B cell (primary cell): Measurements from ENCODE around the gene IP6K2. TPM values are rescaled to one million over a fixed set of nuclear protein-coding genes. Genes with fewer than 3 reads are reported as not detected.

Source experiments
- ATAC-seq: fragments of 200-7000 bp; cut with Tn5 transposase; one replicate; pipeline ENCODE4 v1.10.0; 2021; ENCODE audit warnings: low read depth, mild to moderate bottlenecking, moderate number of reproducible peaks, moderate library complexity
- CTCF ChIA-PET: fragments of 350-600 bp; sonication (Branson Sonifier 250); formaldehyde crosslinking; loops from one replicate; lab custom pipeline; 2021; ENCODE audit warnings: antibody characterized with exemption, inconsistent platforms; lab: Charles Lee
- POLR2A ChIA-PET: fragments of 350-600 bp; sonication (Branson Sonifier 250); formaldehyde crosslinking; loops from one replicate; lab custom pipeline; 2021; ENCODE audit warnings: antibody characterized with exemption; lab: Charles Lee
- DNase-seq: peaks from one replicate; pipeline ENCODE4 v3.0.0; 2013
- H2AFZ ChIP-seq: 2 replicates; pipeline ENCODE4 v1.6.1; 2012; ENCODE audit warnings: mild to moderate bottlenecking, low read depth, low read length; ENCODE audit not compliant: insufficient read depth, poor library complexity, severe bottlenecking
- H3K27ac ChIP-seq, 2 donors: 1 replicate in 1 of 2; 2 replicates in 1 of 2; pipeline ENCODE4 v1.5.1; 2012 to 2013; ENCODE audit warnings: low read length in 2 of 2, mild to moderate bottlenecking in 2 of 2, moderate library complexity in 1 of 2
- H3K27me3 ChIP-seq, 4 experiments: fragments of 200-600 bp in 1 of 4; sonication (generic) in 1 of 4; replicated peaks in 1 of 4; 1 replicate in 2 of 4; 2 replicates in 2 of 4; pipeline versions ENCODE4 v1.6.1 to v1.7.0; 2013 to 2016; ENCODE audit warnings: low read length in 3 of 4, mild to moderate bottlenecking in 2 of 4, mixed read lengths in 1 of 4, moderate library complexity in 1 of 4; ENCODE audit not compliant: insufficient read depth in 4 of 4, control insufficient read depth in 3 of 4; ENCODE audit errors: control extremely low read depth in 1 of 4
- H3K36me3 ChIP-seq, 2 experiments: replicated peaks in 1 of 2; 1 replicate in 1 of 2; 2 replicates in 1 of 2; pipeline versions ENCODE4 v1.6.1 to v1.7.1; 2013; ENCODE audit warnings: low read length in 1 of 2; ENCODE audit not compliant: insufficient read depth in 2 of 2, control insufficient read depth in 1 of 2; ENCODE audit errors: control extremely low read depth in 1 of 2, extremely low read depth in 1 of 2
- H3K4me1 ChIP-seq, 2 donors: fragments of 200-600 bp in 1 of 2; sonication (generic) in 1 of 2; 1 replicate in 1 of 2; 2 replicates in 1 of 2; pipeline versions ENCODE4 v1.5.1 to v1.6.1; 2013 to 2017; ENCODE audit warnings: low read length in 2 of 2; ENCODE audit not compliant: control insufficient read depth in 2 of 2, insufficient read depth in 2 of 2
- H3K4me2 ChIP-seq: replicated peaks from 2 replicates; pipeline ENCODE3; 2012; ENCODE audit warnings: mild to moderate bottlenecking, low read depth, low read length; ENCODE audit not compliant: poor library complexity, severe bottlenecking
- H3K4me3 ChIP-seq, 5 experiments: fragments of 200-600 bp in 1 of 5; sonication (generic) in 1 of 5; 1 replicate in 3 of 5; 2 replicates in 2 of 5; pipeline versions ENCODE4 v1.5.1 to v1.7.0; 2011 to 2016; ENCODE audit warnings: low read length in 4 of 5, mild to moderate bottlenecking in 4 of 5, low read depth in 2 of 5, control low read depth in 1 of 5, moderate library complexity in 1 of 5; ENCODE audit not compliant: insufficient read depth in 1 of 5; ENCODE audit errors: control extremely low read depth in 1 of 5, extremely low read depth in 1 of 5
- H3K79me2 ChIP-seq: fragments of 200-600 bp; sonication (generic); one replicate; pipeline ENCODE4 v1.6.0; 2016; ENCODE audit warnings: low read length; ENCODE audit not compliant: control insufficient read depth, insufficient read depth
- H3K9ac ChIP-seq: fragments of 200-600 bp; sonication (generic); 2 replicates; pipeline ENCODE4 v1.6.1; 2017; ENCODE audit warnings: mild to moderate bottlenecking, low read length, moderate library complexity
- H3K9me3 ChIP-seq, 3 donors: one replicate each; pipeline versions ENCODE4 v1.6.1 to v1.7.1; 2013; ENCODE audit warnings: low read length in 2 of 3; ENCODE audit not compliant: control insufficient read depth in 2 of 3, insufficient read depth in 1 of 3; ENCODE audit errors: control extremely low read depth in 1 of 3
- H4K20me1 ChIP-seq: 2 replicates; pipeline ENCODE4 v1.6.0; 2012; ENCODE audit warnings: mild to moderate bottlenecking, low read length; ENCODE audit not compliant: insufficient read depth, control insufficient read depth, poor library complexity, severe bottlenecking
- H3K27ac Mint-ChIP-seq: one replicate; pipeline ENCODE4 v1.8.0; 2021; ENCODE audit warnings: mixed read lengths
- H3K27me3 Mint-ChIP-seq: one replicate; pipeline ENCODE4 v1.8.0; 2021; ENCODE audit warnings: mixed read lengths
- H3K4me1 Mint-ChIP-seq: one replicate; pipeline ENCODE4 v1.8.0; 2021; ENCODE audit warnings: mixed read lengths
- H3K4me3 Mint-ChIP-seq: one replicate; pipeline ENCODE4 v1.8.0; 2021; ENCODE audit warnings: mixed read lengths
- H3K9me3 Mint-ChIP-seq: one replicate; pipeline ENCODE4 v1.8.0; 2022; ENCODE audit warnings: mixed read lengths; ENCODE audit not compliant: insufficient read depth
- WGBS: methylation state at CpG from one replicate; pipeline ENCODE4 v1.1.5; 2013; ENCODE audit warnings: missing lambda C conversion rate; ENCODE audit not compliant: insufficient coverage; 5-methylcytosine and 5-hydroxymethylcytosine counted together
- intact Hi-C: fragments of 100-400 bp; cut with micrococcal nuclease; formaldehyde crosslinking; loops from one replicate; pipeline ENCODE4 v1.10.0; 2022
- polyA plus RNA-seq: library from polyadenylated mRNA; depleted of rRNA; stranded (reverse); fragments of >200 nt; gene quantifications from 2 replicates; pipeline ENCODE4 v1.2.3, GENCODE V29; 2012
- total RNA-seq, 2 donors: library from RNA; stranded (reverse); fragments of 120-200 nt in 1 of 2; gene quantifications; 1 replicate in 1 of 2; 2 replicates in 1 of 2; pipeline versions ENCODE4 v1.2.3 to v1.2.4, GENCODE V29; 2013 to 2022
- TF ChIP-seq, protein P1 (sequence below): fragments of 200-600 bp; IDR thresholded peaks from one replicate; pipeline ENCODE4 v1.8.0; 2022; ENCODE audit warnings: antibody characterized with exemption, mild to moderate bottlenecking

Gene IP6K2
- total and polyA plus RNA-seq, 2 donors (not counting 1 experiment from before 2014, with no cell fraction given): 132 to 140 TPM

- no peaks in the 10 kb centered on the region for H3K9me3 ChIP-seq
- ATAC-seq (no peak), DNase-seq (no peak)
- no peak overlapping the region for H3K4me2 ChIP-seq
- intact Hi-C loops: no loop called here
- peaks cover 20 to 71% of the 10 kb centered on the region in 2 experiments for H3K36me3 ChIP-seq
- no peak overlapping the region for H3K27ac ChIP-seq
- POLR2A ChIA-PET: no interaction called here
- TF ChIP-seq, protein P1, sequence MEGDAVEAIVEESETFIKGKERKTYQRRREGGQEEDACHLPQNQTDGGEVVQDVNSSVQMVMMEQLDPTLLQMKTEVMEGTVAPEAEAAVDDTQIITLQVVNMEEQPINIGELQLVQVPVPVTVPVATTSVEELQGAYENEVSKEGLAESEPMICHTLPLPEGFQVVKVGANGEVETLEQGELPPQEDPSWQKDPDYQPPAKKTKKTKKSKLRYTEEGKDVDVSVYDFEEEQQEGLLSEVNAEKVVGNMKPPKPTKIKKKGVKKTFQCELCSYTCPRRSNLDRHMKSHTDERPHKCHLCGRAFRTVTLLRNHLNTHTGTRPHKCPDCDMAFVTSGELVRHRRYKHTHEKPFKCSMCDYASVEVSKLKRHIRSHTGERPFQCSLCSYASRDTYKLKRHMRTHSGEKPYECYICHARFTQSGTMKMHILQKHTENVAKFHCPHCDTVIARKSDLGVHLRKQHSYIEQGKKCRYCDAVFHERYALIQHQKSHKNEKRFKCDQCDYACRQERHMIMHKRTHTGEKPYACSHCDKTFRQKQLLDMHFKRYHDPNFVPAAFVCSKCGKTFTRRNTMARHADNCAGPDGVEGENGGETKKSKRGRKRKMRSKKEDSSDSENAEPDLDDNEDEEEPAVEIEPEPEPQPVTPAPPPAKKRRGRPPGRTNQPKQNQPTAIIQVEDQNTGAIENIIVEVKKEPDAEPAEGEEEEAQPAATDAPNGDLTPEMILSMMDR: no peak
- H3K79me2 ChIP-seq: peaks cover 60% of the 10 kb centered on the region
- 99% methylated on average over 7 of the region's 9 CpGs for WGBS
- H3K27me3 ChIP-seq: no peaks in the 10 kb centered on the region
- H4K20me1 ChIP-seq: peaks cover 85% of the 10 kb centered on the region
- no peaks in the 10 kb centered on the region for H3K9me3 Mint-ChIP-seq
- no peaks in the 10 kb centered on the region for H3K4me1 ChIP-seq
- peaks cover 15% of the 10 kb centered on the region for H3K4me1 Mint-ChIP-seq
- H3K9ac ChIP-seq: no peak overlapping the region
- CTCF ChIA-PET: interaction anchor here (1.4 kb wide), 1 partner anchor 15 kb away, joined by 3 read pairs; no protein-coding TSS in a partner anchor
- H3K4me3 Mint-ChIP-seq: no peak overlapping the region
- H2AFZ ChIP-seq: no peak overlapping the region
- no peaks in the 10 kb centered on the region for H3K27me3 Mint-ChIP-seq
- H3K4me3 ChIP-seq: no peak overlapping the region
- H3K27ac Mint-ChIP-seq: no peak overlapping the region
Observed at GRCh38 chr3:48695393-48695753, 21.6 kb downstream of the IP6K2 start.

GRCh38 chr3:48694610-48695392 is 22.2 kb downstream of the IP6K2 start:
- H3K27ac ChIP-seq: no peak overlapping the region
- TF ChIP-seq, protein P1: no peak
- H3K79me2 ChIP-seq: peaks cover 55% of the 10 kb centered on the region
- Mint-ChIP-seq H3K4me3 (no peak overlapping the region), H3K27ac (no peak overlapping the region), H3K4me1 (peaks cover 10% of the 10 kb centered on the region), H3K9me3 (no peaks in the 10 kb centered on the region), H3K27me3 (no peaks in the 10 kb centered on the region)
- no peaks in the 10 kb centered on the region for H3K9me3 ChIP-seq
- DNase-seq (no peak), ATAC-seq (no peak)
- ChIA-PET CTCF (interaction anchor here (1.4 kb wide), 1 partner anchor 16 kb away, joined by 3 read pairs; no protein-coding TSS in a partner anchor), POLR2A (no interaction called here)
- no peak overlapping the region for H3K4me3 ChIP-seq
- H3K4me1 ChIP-seq: no peaks in the 10 kb centered on the region
- H3K4me2 ChIP-seq: no peak overlapping the region
- H3K36me3 ChIP-seq: peaks cover 19 to 72% of the 10 kb centered on the region in 2 experiments
- intact Hi-C loops: no loop called here
- 97% methylated on average over 22 of the region's 23 CpGs for WGBS
- H2AFZ ChIP-seq: no peak overlapping the region
- H3K9ac ChIP-seq: no peak overlapping the region
- H4K20me1 ChIP-seq: peaks cover 81% of the 10 kb centered on the region
- H3K27me3 ChIP-seq: no peaks in the 10 kb centered on the region
